ENCODE measurements around the gene R3HDM2.

GRCh38 chr12:57355734-57356133, 75.1 kb downstream of the R3HDM2 start:
- no peak for TF ChIP-seq CTCF (IDR thresholded peaks at IDR 0.05; ENCODE audit: poor library complexity, severe bottlenecking)
- TF ChIP-seq SMC3 (conservative IDR thresholded peaks at IDR 0.05; ENCODE audit: poor library complexity), result no peak

Measured in neural cell (in vitro differentiated cells).